GM12878 (cell line): ENCODE measurements around the gene HTT-AS. TPM values are rescaled to one million over a fixed set of nuclear protein-coding genes. Genes with fewer than 3 reads are reported as not detected.

ENCODE experiments used
- ATAC-seq: fragments of 200-7000 bp; cut with Tn5 transposase; 3 replicates; pipeline ENCODE4 v1.9.1; 2020; ENCODE audit warnings: mild to moderate bottlenecking, moderate library complexity
- BruUV-seq: library from RNA; stranded (reverse); fragments of 400-500 nt; replicated peaks from 2 replicates; lab custom pipeline; 2021; lab: Mats Ljungman, UMichigan
- CTCF ChIA-PET: fragments of 300-600 bp; sonication (Branson Sonifier 250); formaldehyde crosslinking; extraction: SDS; loops from one replicate; lab custom pipeline; 2021; ENCODE audit warnings: inconsistent platforms; lab: Yijun Ruan, JAX
- POLR2A ChIA-PET: fragments of 350-600 bp; formaldehyde crosslinking; extraction: SDS; loops from one replicate; lab custom pipeline; 2021; ENCODE audit warnings: inconsistent platforms; lab: Charles Lee
- RAD21 ChIA-PET: fragments of 300-600 bp; sonication (Branson Sonifier 250); formaldehyde crosslinking; loops from one replicate; lab custom pipeline; 2023; ENCODE audit warnings: antibody characterized with exemption; ENCODE audit not compliant: unreplicated experiment; lab: Charles Lee
- SMC1A ChIA-PET: fragments of 300-600 bp; sonication (Branson Sonifier 250); formaldehyde crosslinking; loops from one replicate; lab custom pipeline; 2023; ENCODE audit not compliant: unreplicated experiment, uncharacterized antibody; lab: Charles Lee
- DNase-seq: peaks from one replicate; pipeline ENCODE4 v3.0.0-alpha.2; 2011; ENCODE audit warnings: low read depth, low spot score
- FAIRE-seq: peaks from 3 replicates; lab custom pipeline; 2011; peaks lifted over from hg19 to GRCh38; lab: Jason Lieb, UNC
- H2AFZ ChIP-seq: 2 replicates; pipeline ENCODE4 v1.6.0; 2011; ENCODE audit warnings: low read depth, low read length, control low read depth; ENCODE audit not compliant: control insufficient read depth
- H3K27ac ChIP-seq: 2 replicates; pipeline ENCODE4 v1.5.1; 2011; ENCODE audit warnings: control low read depth; ENCODE audit not compliant: control insufficient read depth, insufficient read depth
- H3K27me3 ChIP-seq, 2 experiments: replicated peaks in 1 of 2; 2 replicates each; pipeline versions ENCODE4 v1.6.0 to v1.6.1; 2011; ENCODE audit warnings: low read length in 1 of 2; ENCODE audit not compliant: control insufficient read depth in 2 of 2, insufficient read depth in 2 of 2
- H3K36me3 ChIP-seq, 2 experiments: 2 replicates each; pipeline ENCODE4 v1.5.1; 2011; ENCODE audit warnings: low read length in 1 of 2; ENCODE audit not compliant: control insufficient read depth in 2 of 2, insufficient read depth in 2 of 2
- H3K4me1 ChIP-seq: 2 replicates; pipeline ENCODE4 v1.6.1; 2011; ENCODE audit warnings: mild to moderate bottlenecking, low read length, moderate library complexity, mixed read lengths; ENCODE audit not compliant: control insufficient read depth, insufficient read depth
- H3K4me2 ChIP-seq: 2 replicates; pipeline ENCODE4 v1.6.0; 2011; ENCODE audit warnings: control low read depth; ENCODE audit not compliant: control insufficient read depth, insufficient read depth
- H3K4me3 ChIP-seq: fragments of 200-600 bp; sonication (generic); 2 replicates; pipeline ENCODE4 v1.5.1; 2016
- H3K79me2 ChIP-seq: 2 replicates; pipeline ENCODE4 v1.6.0; 2011; ENCODE audit warnings: low read length; ENCODE audit not compliant: control insufficient read depth, insufficient read depth
- H3K9ac ChIP-seq: 2 replicates; pipeline ENCODE4 v1.8.0; 2011; ENCODE audit warnings: low read length, control low read depth, mixed read lengths; ENCODE audit not compliant: control insufficient read depth, insufficient read depth
- H3K9me3 ChIP-seq: replicated peaks from 3 replicates; pipeline ENCODE4 v1.5.1; 2011; ENCODE audit warnings: mild to moderate bottlenecking, low read length; ENCODE audit not compliant: control insufficient read depth, insufficient read depth
- H4K20me1 ChIP-seq: 2 replicates; pipeline ENCODE4 v1.6.0; 2011; ENCODE audit not compliant: control insufficient read depth, insufficient read depth
- CBX3 ChIP-seq: fragments of 200-600 bp; sonication (generic); IDR thresholded peaks from 2 replicates; pipeline ENCODE4 v1.6.1; 2016; ENCODE audit warnings: low read depth, borderline replicate concordance
- NFYA ChIP-seq: IDR thresholded peaks from 2 replicates; pipeline ENCODE4 v1.6.1; 2011; ENCODE audit warnings: low read depth, mild to moderate bottlenecking, low read length, improper control_type of control experiment, borderline replicate concordance
- NR2F1 ChIP-seq: fragments of 450-650 bp; conservative IDR thresholded peaks from 2 replicates; pipeline ENCODE4 v1.6.1; 2017; ENCODE audit warnings: mild to moderate bottlenecking
- TAF1 ChIP-seq: IDR thresholded peaks from 2 replicates; pipeline ENCODE4 v1.6.1; 2011; ENCODE audit warnings: mild to moderate bottlenecking, low read depth, low read length, borderline replicate concordance
- WGBS: methylation state at CpG from one replicate; pipeline ENCODE4 v1.1.6; 2016; ENCODE audit warnings: low lambda C conversion rate; ENCODE audit not compliant: insufficient replicate concordance, insufficient coverage; ENCODE audit errors: missing lambda C conversion rate; 5-methylcytosine and 5-hydroxymethylcytosine counted together
- in situ Hi-C: fragments of 300-500 bp; cut with MboI; formaldehyde crosslinking; loops from 9 replicates; pipeline ENCODE4 v1.14.3; 2018; ENCODE audit warnings: mixed read lengths
- intact Hi-C: fragments of 100-400 bp; cut with micrococcal nuclease; formaldehyde crosslinking; loops from one replicate; pipeline ENCODE4 v1.14.2; 2022; ENCODE audit not compliant: unreplicated experiment
- polyA plus RNA-seq, 11 experiments: library from polyadenylated mRNA; depleted of rRNA in 4 of 11; unstranded in 6 of 11; stranded (reverse) in 5 of 11; fragments of >200 nt; fragmentation: Nextera tagmentation in 4 of 11; fragmentation: Illumina TruSeq in 1 of 11; extraction: Ambion mirVana in 4 of 11; extraction: Trizol in 1 of 11; gene quantifications; 1 replicate in 1 of 11; 2 replicates in 10 of 11; pipeline versions ENCODE4 v1.2.1 to v1.2.3, GENCODE V29; 2011 to 2016; ENCODE audit warnings: inconsistent platforms in 2 of 11, missing spikeins in 2 of 11, low read depth in 1 of 11
- total RNA-seq, 4 experiments: library from RNA; depleted of rRNA in 3 of 4; stranded (reverse); fragments of >200 nt in 3 of 4; fragmentation: Illumina TruSeq in 1 of 4; extraction: Trizol in 1 of 4; gene quantifications; 2 replicates each; pipeline versions ENCODE4 v1.2.1 to v1.2.3, GENCODE V29; 2013 to 2021
- TF ChIP-seq, protein P1 (sequence below): IDR thresholded peaks from 2 replicates; pipeline ENCODE4 v1.6.1; 2012; ENCODE audit warnings: mild to moderate bottlenecking, low read depth, low read length
- TF ChIP-seq, protein P2 (sequence below): fragments of 450-650 bp; IDR thresholded peaks from 2 replicates; pipeline ENCODE4 v1.6.1; 2014; ENCODE audit warnings: mild to moderate bottlenecking

HTT-AS gene
- total and polyA plus RNA-seq, 10 of the 15 experiments (the other 5 are each of a cell fraction or from before 2014, with no cell fraction given) = not detected

DNA sequence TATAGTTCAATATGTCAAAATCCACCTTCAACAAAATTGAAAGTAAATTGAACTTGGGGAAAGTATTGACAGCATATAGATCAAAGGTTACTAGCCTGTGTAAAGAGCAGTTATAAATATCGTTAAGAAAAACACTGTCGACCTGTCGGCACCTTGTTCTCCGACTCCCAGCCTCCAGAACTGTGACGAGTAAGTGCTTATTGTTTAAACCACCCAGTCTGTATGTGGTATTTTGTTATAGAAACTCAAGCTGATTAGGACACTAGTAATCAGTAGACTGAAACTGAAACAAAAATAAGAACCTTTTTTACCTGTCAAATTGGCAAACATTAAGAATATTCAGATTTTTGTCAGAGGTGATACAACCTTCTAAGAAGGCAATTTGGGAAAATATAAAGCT is 17.1 kb upstream of the HTT-AS start:
- H3K4me3 ChIP-seq = no peak overlapping the region
- ChIA-PET CTCF (no interaction called here), POLR2A (no interaction called here), SMC1A (interaction anchor here (0.6 to 1.7 kb wide), 4 partner anchors 11 to 50 kb away, joined by 3 to 4 read pairs (median 4); no protein-coding TSS in a partner anchor), RAD21 (no interaction called here)
- no peaks in the 10 kb centered on the region for H4K20me1 ChIP-seq
- no TSS peak for BruUV-seq
- H3K4me1 ChIP-seq = peaks cover 6% of the 10 kb centered on the region
- peaks cover 8 to 25% of the 10 kb centered on the region in 2 experiments for H3K36me3 ChIP-seq
- H2AFZ ChIP-seq = no peak overlapping the region
- peaks cover 42% of the 10 kb centered on the region for H3K79me2 ChIP-seq
- intact Hi-C loops = no loop called here
- TF ChIP-seq, protein P1, sequence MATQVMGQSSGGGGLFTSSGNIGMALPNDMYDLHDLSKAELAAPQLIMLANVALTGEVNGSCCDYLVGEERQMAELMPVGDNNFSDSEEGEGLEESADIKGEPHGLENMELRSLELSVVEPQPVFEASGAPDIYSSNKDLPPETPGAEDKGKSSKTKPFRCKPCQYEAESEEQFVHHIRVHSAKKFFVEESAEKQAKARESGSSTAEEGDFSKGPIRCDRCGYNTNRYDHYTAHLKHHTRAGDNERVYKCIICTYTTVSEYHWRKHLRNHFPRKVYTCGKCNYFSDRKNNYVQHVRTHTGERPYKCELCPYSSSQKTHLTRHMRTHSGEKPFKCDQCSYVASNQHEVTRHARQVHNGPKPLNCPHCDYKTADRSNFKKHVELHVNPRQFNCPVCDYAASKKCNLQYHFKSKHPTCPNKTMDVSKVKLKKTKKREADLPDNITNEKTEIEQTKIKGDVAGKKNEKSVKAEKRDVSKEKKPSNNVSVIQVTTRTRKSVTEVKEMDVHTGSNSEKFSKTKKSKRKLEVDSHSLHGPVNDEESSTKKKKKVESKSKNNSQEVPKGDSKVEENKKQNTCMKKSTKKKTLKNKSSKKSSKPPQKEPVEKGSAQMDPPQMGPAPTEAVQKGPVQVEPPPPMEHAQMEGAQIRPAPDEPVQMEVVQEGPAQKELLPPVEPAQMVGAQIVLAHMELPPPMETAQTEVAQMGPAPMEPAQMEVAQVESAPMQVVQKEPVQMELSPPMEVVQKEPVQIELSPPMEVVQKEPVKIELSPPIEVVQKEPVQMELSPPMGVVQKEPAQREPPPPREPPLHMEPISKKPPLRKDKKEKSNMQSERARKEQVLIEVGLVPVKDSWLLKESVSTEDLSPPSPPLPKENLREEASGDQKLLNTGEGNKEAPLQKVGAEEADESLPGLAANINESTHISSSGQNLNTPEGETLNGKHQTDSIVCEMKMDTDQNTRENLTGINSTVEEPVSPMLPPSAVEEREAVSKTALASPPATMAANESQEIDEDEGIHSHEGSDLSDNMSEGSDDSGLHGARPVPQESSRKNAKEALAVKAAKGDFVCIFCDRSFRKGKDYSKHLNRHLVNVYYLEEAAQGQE = no peak
- TF ChIP-seq NFYA (no peak), NR2F1 (no peak), TAF1 (no peak), CBX3 (no peak)
- TF ChIP-seq, protein P2, sequence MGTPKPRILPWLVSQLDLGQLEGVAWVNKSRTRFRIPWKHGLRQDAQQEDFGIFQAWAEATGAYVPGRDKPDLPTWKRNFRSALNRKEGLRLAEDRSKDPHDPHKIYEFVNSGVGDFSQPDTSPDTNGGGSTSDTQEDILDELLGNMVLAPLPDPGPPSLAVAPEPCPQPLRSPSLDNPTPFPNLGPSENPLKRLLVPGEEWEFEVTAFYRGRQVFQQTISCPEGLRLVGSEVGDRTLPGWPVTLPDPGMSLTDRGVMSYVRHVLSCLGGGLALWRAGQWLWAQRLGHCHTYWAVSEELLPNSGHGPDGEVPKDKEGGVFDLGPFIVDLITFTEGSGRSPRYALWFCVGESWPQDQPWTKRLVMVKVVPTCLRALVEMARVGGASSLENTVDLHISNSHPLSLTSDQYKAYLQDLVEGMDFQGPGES = no peak
- in situ Hi-C loops = no loop called here
- H3K9ac ChIP-seq = no peak overlapping the region
- H3K27me3 ChIP-seq = no peaks in the 10 kb centered on the region
- ATAC-seq (peak; percentile 56), FAIRE-seq (peak; percentile 52), DNase-seq (no peak)
- no peaks in the 10 kb centered on the region for H3K9me3 ChIP-seq
- no peak overlapping the region for H3K27ac ChIP-seq
- no peak overlapping the region; the same call in 1 of the 2 replicates for H3K4me2 ChIP-seq
- WGBS = 65% methylated on average over 5 of the region's 5 CpGs
